B cell (primary cell): Measurements from ENCODE around the gene HESX1. TPM values are rescaled to one million over a fixed set of nuclear protein-coding genes. Genes with fewer than 3 reads are reported as not detected.

ENCODE experiments used
- ATAC-seq: fragments of 200-7000 bp; cut with Tn5 transposase; one replicate; pipeline ENCODE4 v1.10.0; 2021; ENCODE audit warnings: low read depth, mild to moderate bottlenecking, moderate number of reproducible peaks, moderate library complexity
- CTCF ChIA-PET: fragments of 350-600 bp; sonication (Branson Sonifier 250); formaldehyde crosslinking; loops from one replicate; lab custom pipeline; 2021; ENCODE audit warnings: antibody characterized with exemption, inconsistent platforms; lab: Charles Lee
- POLR2A ChIA-PET: fragments of 350-600 bp; sonication (Branson Sonifier 250); formaldehyde crosslinking; loops from one replicate; lab custom pipeline; 2021; ENCODE audit warnings: antibody characterized with exemption; lab: Charles Lee
- DNase-seq: peaks from one replicate; pipeline ENCODE4 v3.0.0; 2013
- H2AFZ ChIP-seq: 2 replicates; pipeline ENCODE4 v1.6.1; 2012; ENCODE audit warnings: mild to moderate bottlenecking, low read depth, low read length; ENCODE audit not compliant: insufficient read depth, poor library complexity, severe bottlenecking
- H3K27ac ChIP-seq, 2 donors: 1 replicate in 1 of 2; 2 replicates in 1 of 2; pipeline ENCODE4 v1.5.1; 2012 to 2013; ENCODE audit warnings: low read length in 2 of 2, mild to moderate bottlenecking in 2 of 2, moderate library complexity in 1 of 2
- H3K27me3 ChIP-seq, 4 experiments: fragments of 200-600 bp in 1 of 4; sonication (generic) in 1 of 4; replicated peaks in 1 of 4; 1 replicate in 2 of 4; 2 replicates in 2 of 4; pipeline versions ENCODE4 v1.6.1 to v1.7.0; 2013 to 2016; ENCODE audit warnings: low read length in 3 of 4, mild to moderate bottlenecking in 2 of 4, mixed read lengths in 1 of 4, moderate library complexity in 1 of 4; ENCODE audit not compliant: insufficient read depth in 4 of 4, control insufficient read depth in 3 of 4; ENCODE audit errors: control extremely low read depth in 1 of 4
- H3K36me3 ChIP-seq, 2 experiments: replicated peaks in 1 of 2; 1 replicate in 1 of 2; 2 replicates in 1 of 2; pipeline versions ENCODE4 v1.6.1 to v1.7.1; 2013; ENCODE audit warnings: low read length in 1 of 2; ENCODE audit not compliant: insufficient read depth in 2 of 2, control insufficient read depth in 1 of 2; ENCODE audit errors: control extremely low read depth in 1 of 2, extremely low read depth in 1 of 2
- H3K4me1 ChIP-seq, 2 donors: fragments of 200-600 bp in 1 of 2; sonication (generic) in 1 of 2; 1 replicate in 1 of 2; 2 replicates in 1 of 2; pipeline versions ENCODE4 v1.5.1 to v1.6.1; 2013 to 2017; ENCODE audit warnings: low read length in 2 of 2; ENCODE audit not compliant: control insufficient read depth in 2 of 2, insufficient read depth in 2 of 2
- H3K4me2 ChIP-seq: replicated peaks from 2 replicates; pipeline ENCODE3; 2012; ENCODE audit warnings: mild to moderate bottlenecking, low read depth, low read length; ENCODE audit not compliant: poor library complexity, severe bottlenecking
- H3K4me3 ChIP-seq, 5 experiments: fragments of 200-600 bp in 1 of 5; sonication (generic) in 1 of 5; 1 replicate in 3 of 5; 2 replicates in 2 of 5; pipeline versions ENCODE4 v1.5.1 to v1.7.0; 2011 to 2016; ENCODE audit warnings: low read length in 4 of 5, mild to moderate bottlenecking in 4 of 5, low read depth in 2 of 5, control low read depth in 1 of 5, moderate library complexity in 1 of 5; ENCODE audit not compliant: insufficient read depth in 1 of 5; ENCODE audit errors: control extremely low read depth in 1 of 5, extremely low read depth in 1 of 5
- H3K79me2 ChIP-seq: fragments of 200-600 bp; sonication (generic); one replicate; pipeline ENCODE4 v1.6.0; 2016; ENCODE audit warnings: low read length; ENCODE audit not compliant: control insufficient read depth, insufficient read depth
- H3K9ac ChIP-seq: fragments of 200-600 bp; sonication (generic); 2 replicates; pipeline ENCODE4 v1.6.1; 2017; ENCODE audit warnings: mild to moderate bottlenecking, low read length, moderate library complexity
- H3K9me3 ChIP-seq, 3 donors: one replicate each; pipeline versions ENCODE4 v1.6.1 to v1.7.1; 2013; ENCODE audit warnings: low read length in 2 of 3; ENCODE audit not compliant: control insufficient read depth in 2 of 3, insufficient read depth in 1 of 3; ENCODE audit errors: control extremely low read depth in 1 of 3
- H4K20me1 ChIP-seq: 2 replicates; pipeline ENCODE4 v1.6.0; 2012; ENCODE audit warnings: mild to moderate bottlenecking, low read length; ENCODE audit not compliant: insufficient read depth, control insufficient read depth, poor library complexity, severe bottlenecking
- H3K27ac Mint-ChIP-seq: one replicate; pipeline ENCODE4 v1.8.0; 2021; ENCODE audit warnings: mixed read lengths
- H3K27me3 Mint-ChIP-seq: one replicate; pipeline ENCODE4 v1.8.0; 2021; ENCODE audit warnings: mixed read lengths
- H3K4me1 Mint-ChIP-seq: one replicate; pipeline ENCODE4 v1.8.0; 2021; ENCODE audit warnings: mixed read lengths
- H3K4me3 Mint-ChIP-seq: one replicate; pipeline ENCODE4 v1.8.0; 2021; ENCODE audit warnings: mixed read lengths
- H3K9me3 Mint-ChIP-seq: one replicate; pipeline ENCODE4 v1.8.0; 2022; ENCODE audit warnings: mixed read lengths; ENCODE audit not compliant: insufficient read depth
- CTCF ChIP-seq: fragments of 200-600 bp; IDR thresholded peaks from one replicate; pipeline ENCODE4 v1.8.0; 2022; ENCODE audit warnings: antibody characterized with exemption, mild to moderate bottlenecking
- EZH2 ChIP-seq: IDR thresholded peaks from 2 replicates; pipeline ENCODE4 v1.6.1; 2012; ENCODE audit warnings: borderline replicate concordance, low read depth, mild to moderate bottlenecking, moderate library complexity, low read length; ENCODE audit not compliant: insufficient read depth, poor library complexity, severe bottlenecking
- WGBS: methylation state at CpG from one replicate; pipeline ENCODE4 v1.1.5; 2013; ENCODE audit warnings: missing lambda C conversion rate; ENCODE audit not compliant: insufficient coverage; 5-methylcytosine and 5-hydroxymethylcytosine counted together
- intact Hi-C: fragments of 100-400 bp; cut with micrococcal nuclease; formaldehyde crosslinking; loops from one replicate; pipeline ENCODE4 v1.10.0; 2022
- polyA plus RNA-seq: library from polyadenylated mRNA; depleted of rRNA; stranded (reverse); fragments of >200 nt; gene quantifications from 2 replicates; pipeline ENCODE4 v1.2.3, GENCODE V29; 2012
- total RNA-seq, 2 donors: library from RNA; stranded (reverse); fragments of 120-200 nt in 1 of 2; gene quantifications; 1 replicate in 1 of 2; 2 replicates in 1 of 2; pipeline versions ENCODE4 v1.2.3 to v1.2.4, GENCODE V29; 2013 to 2022

Gene HESX1
- total and polyA plus RNA-seq, 2 donors (not counting 1 experiment from before 2014, with no cell fraction given), result 0.39 to 2.1 TPM

- peaks cover 10 to 11% of the 10 kb centered on the region in 2 donors for H3K4me1 ChIP-seq
- H2AFZ ChIP-seq, result no peak overlapping the region
- H3K27ac ChIP-seq, result no peak overlapping the region
- H3K9me3 ChIP-seq, result no peaks in the 10 kb centered on the region
- Mint-ChIP-seq H3K27ac (no peak overlapping the region), H3K4me1 (peaks cover 10% of the 10 kb centered on the region), H3K4me3 (no peak overlapping the region), H3K27me3 (peaks cover 30% of the 10 kb centered on the region), H3K9me3 (no peaks in the 10 kb centered on the region)
- H3K36me3 ChIP-seq, result no peaks in the 10 kb centered on the region
- DNase-seq (no peak), ATAC-seq (no peak)
- no peak for TF ChIP-seq CTCF
- TF ChIP-seq EZH2, result no peak
- H3K4me3 ChIP-seq, result no peak overlapping the region
- no peaks in the 10 kb centered on the region for H4K20me1 ChIP-seq
- H3K79me2 ChIP-seq, result no peaks in the 10 kb centered on the region
- no peak overlapping the region for H3K4me2 ChIP-seq
- H3K9ac ChIP-seq, result no peak overlapping the region
- intact Hi-C loops, result loop anchor here (1.0 to 10.0 kb wide), 3 partner anchors 56 to 681 kb away; partner anchors contain the start of genes APPL1 and ARF4
- whole genome bisulfite sequencing, result 100% methylated on average over 1 of the region's 1 CpG
- POLR2A ChIA-PET, result no interaction called here
- peaks cover 0 to 26% (median 12%) of the 10 kb centered on the region in 4 experiments for H3K27me3 ChIP-seq
- CTCF ChIA-PET, result interaction anchor here (0.6 to 2.6 kb wide), 15 partner anchors 8 to 1015 kb away, joined by 3 to 13 read pairs (median 4); partner anchors contain the start of gene HESX1
Observed at GRCh38 chr3:57170946-57171345, 28.8 kb downstream of the HESX1 start.

- ATAC-seq (peak; percentile 67), DNase-seq (peak; percentile 86)
- Histone ChIP-seq H3K9ac (peak overlapping the region; percentile 68), H3K36me3 (no peaks in the 10 kb centered on the region), H4K20me1 (no peaks in the 10 kb centered on the region), H3K4me2 (peak overlapping the region; percentile 90), H2AFZ (peak overlapping the region; percentile 79), H3K4me1 (peaks cover 13 to 16% of the 10 kb centered on the region in 2 donors), H3K9me3 (no peaks in the 10 kb centered on the region), H3K79me2 (no peaks in the 10 kb centered on the region), H3K27ac (peak overlapping the region in 1 of 2 donors; percentile 5), H3K27me3 (peaks cover 0 to 33% (median 17%) of the 10 kb centered on the region in 4 experiments), H3K4me3 (peak overlapping the region; percentile 16 to 67 (median 51))
- Mint-ChIP-seq H3K4me1 (peaks cover 11% of the 10 kb centered on the region), H3K27ac (no peak overlapping the region), H3K4me3 (peak overlapping the region; percentile 46), H3K9me3 (no peaks in the 10 kb centered on the region), H3K27me3 (peaks cover 37% of the 10 kb centered on the region)
- WGBS, result 6% methylated on average over 39 of the region's 40 CpGs
- ChIA-PET CTCF (interaction anchor here (0.6 to 2.6 kb wide), 27 partner anchors 9 to 1016 kb away, joined by 3 to 13 read pairs (median 3); partner anchors contain the start of gene HESX1), POLR2A (no interaction called here)
- intact Hi-C loops, result loop anchor here (1.0 to 10.0 kb wide), 4 partner anchors 57 to 835 kb away; partner anchors contain the start of genes APPL1, ARF4 and FLNB
- no peak for TF ChIP-seq EZH2
- peak; percentile 96 for TF ChIP-seq CTCF
Observed at GRCh38 chr3:57169872-57170623, 29.7 kb downstream of the HESX1 start.
